ENCODE results near the gene JAK1.
A peak's percentile ranks its signal among the peaks of the same experiment; 100 is the strongest.

Gene JAK1

DNA sequence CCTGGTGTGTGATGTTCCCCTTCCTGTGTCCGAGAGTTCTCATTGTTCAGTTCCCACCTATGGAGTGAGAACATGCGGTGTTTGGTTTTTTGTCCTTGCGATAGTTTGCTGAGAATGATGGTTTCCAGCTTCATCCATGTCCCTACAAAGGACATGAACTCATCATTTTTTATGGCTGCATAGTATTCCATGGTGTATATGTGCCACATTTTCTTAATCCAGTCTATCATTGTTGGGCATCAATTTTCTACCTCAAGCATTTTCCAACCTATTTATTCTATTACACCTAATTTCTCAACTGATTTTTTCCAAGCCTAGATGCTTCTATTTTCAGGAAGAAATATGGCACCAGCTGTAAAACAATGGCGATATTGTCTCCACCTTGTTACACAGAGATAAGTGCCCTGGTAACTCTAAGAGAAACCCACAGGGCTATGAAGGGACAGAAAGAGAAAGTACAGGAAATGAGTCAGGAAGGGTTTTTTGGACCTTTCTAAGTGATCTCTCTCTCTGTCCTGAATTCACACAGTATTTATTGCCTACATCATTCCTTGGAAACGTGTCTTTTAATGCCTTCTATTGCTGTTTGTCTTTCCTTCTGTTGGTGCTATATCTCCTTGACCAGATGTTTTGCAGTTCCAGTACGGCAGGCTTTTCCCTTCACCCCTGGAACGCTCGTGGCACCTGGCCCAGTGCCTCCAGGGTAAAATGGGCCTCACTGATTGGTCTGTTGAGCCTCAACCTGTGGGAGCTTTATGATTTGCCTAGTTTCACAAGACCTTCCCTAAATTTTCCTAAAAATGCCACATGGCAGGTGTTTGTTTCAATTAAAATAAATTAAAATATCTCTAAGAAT, 14.6 kb upstream of the JAK1 start:
- DNase-seq (ENCODE audit: low spot score): no peak

DNA sequence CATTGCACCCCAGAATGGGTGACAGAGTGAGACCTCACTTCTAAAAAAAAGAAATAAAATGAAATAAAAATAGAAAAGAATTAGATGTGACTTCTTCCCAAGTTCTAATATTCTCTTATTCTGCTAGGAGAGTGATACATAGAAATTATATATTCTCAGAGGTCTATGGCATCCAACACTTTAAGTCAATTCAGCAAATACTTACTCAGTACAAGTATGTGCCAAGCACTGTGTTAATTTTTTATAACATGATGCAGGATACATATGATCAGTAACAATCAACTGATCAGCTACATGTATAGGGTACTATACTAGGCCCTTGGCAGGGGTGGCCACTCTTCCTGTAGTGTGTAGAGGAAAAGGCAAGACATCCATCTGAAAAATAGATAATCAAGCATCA, 13.0 kb upstream of the JAK1 start:
- DNase-seq (ENCODE audit: low spot score): no peak

DNA sequence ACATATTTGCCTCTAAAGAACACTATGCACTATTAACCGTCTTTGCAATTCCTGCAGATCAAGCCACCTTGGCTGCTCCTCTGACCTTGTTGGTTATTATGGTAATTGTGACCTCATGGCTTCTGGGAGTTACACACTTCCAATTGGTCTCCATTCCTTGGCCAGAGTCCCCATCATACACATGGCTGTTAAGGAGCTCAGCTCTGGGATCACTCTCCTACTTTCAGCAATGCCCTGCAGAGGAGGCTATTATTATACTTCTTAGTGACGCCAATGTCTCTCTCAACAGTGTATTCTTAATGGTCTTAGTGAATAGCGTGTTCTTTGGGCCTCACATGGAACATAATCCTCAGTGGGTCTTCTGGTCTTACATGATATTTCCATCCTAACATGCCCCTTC, 10.0 kb upstream of the JAK1 start:
- DNase-seq (ENCODE audit: low spot score): no peak

DNA sequence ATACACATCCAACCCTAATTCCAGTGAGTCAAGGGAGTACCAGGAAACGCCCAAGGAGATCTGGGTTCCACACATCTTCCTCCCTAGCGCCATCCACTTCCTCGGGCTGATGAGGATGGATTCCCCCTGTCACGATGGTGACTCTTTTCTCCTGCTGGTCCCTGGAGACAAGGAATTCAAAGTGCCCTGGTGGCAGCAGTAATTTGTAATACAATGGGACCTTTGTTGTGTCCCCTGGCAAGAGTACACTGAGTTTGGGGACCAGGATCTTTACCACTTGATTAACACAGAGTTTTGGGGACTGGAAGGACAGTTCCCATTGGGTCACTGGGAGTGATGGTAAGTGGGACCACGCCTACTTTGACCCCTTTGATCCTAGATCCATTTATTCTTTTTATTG, 9.4 kb upstream of the JAK1 start:
- DNase-seq (ENCODE audit: low spot score): no peak

DNA sequence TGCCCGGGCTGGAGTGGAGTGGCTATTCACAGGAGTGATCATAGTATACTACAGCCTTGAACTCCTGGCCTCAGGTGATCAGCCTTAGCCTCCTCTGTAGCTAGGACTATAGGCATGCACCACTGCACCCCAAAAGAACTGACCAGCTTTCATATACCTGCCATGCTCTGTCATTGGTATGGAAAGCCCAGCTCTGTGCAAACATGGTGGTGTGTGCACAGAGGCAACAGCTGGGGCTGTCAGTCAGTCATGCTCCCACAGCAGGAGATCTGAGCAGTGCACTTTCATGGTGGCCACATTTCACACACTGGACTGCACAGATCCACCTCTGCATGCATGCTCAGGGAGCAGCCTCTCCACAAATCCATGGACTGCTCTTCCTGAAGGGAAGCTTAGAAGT, 8.8 kb upstream of the JAK1 start:
- no peak for DNase-seq (ENCODE audit: low spot score)

DNA sequence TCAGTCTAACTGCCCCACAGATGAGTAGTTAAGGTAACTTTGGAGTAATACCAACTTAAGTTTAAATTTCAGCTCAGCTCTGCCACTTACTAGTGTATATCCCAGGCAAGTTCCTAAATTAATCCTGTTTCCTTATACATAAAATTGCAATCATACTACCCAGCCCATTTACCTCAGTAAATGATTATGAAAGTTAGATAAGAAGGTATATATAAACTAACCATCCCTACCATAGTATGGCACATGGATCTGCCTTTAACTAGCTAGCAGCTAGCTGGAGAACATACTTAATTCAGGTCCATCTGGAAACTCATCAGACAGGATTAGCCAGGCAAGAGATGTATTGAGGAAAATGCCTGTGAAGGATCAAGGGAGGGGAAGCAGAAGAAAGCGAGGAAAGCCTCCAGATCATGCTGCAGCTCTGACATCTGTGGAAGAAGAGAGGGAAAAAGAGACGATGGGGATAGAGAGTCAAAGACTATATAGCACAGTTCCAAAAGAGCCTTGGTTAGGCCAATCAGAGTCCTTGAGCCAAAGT, 8.0 kb upstream of the JAK1 start:
- no peak for DNase-seq (ENCODE audit: low spot score)

DNA sequence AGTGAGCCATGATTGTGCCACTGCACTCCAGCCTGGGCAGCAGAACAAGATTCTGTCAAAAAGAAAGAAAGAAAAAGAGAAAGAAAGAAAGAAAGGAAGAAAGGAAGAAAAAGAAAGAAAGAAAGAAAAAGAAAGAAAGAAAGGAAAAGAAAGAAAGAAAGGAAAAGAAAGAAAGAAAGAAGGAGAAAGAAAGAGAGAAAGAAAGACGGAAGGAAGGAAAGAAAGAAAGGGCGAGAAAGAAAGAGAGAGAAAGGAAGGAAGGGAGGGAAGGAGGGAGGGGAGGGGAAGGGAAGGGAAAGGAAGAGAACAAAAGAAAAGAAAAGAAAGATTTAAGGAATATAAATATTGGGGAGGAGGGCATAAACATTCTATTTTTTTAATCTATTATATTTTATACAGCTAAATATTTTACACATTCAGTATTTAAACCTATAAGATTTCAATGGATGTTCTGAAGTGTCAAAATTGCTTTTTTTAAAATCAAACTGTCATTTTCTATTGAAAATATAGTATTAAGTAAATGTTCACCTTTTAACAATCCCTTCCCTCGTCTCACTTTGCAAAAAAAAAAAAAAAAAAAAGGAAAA, 6.8 kb upstream of the JAK1 start:
- no peak for DNase-seq (ENCODE audit: low spot score)

DNA sequence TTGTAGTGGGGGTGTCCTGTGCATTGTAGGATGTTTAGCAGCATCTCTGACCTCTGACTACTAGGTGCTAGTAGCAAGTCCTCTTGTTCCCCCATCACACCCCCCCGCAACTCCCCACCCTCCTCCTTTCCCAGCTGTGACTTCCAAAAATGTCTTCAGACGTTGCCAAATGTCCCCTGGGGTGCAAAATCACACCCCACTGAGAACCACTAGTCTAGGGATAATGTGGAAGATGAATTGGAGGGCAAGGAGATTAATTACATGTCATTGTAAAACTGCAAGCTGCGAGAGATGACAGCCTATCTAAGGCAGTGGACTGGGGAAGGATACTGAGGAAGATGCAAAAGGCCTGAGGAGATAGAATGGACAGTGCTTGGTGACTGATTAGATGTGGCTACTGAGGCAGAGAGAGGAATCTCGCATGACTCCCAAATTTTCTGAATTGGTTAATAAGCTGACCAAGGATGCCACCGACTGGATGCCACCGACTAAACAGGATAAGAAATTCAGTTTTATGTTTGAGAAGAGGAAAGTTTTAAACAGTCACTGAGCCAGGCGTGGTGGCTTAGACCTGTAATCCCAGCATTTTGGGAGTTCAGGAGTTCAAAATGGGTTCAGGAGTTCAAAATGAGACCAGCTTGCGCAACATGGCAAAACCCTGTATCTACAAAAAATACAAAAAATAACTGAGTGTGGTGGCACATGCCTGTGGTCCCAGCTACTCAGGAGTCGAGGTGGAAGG, 3.1 kb upstream of the JAK1 start:
- no peak for DNase-seq (ENCODE audit: low spot score)

DNA sequence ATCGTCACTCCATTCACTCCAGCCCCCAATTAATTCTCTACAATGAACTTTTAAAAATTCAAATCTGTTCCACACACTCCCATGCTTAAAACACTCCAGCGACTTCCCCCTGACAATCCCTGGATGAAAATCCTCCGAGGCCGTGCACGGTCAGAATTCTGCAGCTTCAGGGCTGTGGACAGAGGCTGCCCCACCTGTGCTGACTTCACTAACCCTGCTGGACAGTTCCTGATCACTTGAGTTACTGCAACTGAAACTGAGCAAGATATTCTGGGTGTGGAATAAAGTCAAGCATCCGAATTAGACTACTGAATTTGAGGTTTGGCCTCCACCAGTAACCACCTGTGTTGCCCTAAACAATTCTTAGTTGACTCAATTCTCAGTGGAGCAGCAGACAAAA, 1.0 kb upstream of the JAK1 start:
- no peak for DNase-seq (ENCODE audit: low spot score)

DNA sequence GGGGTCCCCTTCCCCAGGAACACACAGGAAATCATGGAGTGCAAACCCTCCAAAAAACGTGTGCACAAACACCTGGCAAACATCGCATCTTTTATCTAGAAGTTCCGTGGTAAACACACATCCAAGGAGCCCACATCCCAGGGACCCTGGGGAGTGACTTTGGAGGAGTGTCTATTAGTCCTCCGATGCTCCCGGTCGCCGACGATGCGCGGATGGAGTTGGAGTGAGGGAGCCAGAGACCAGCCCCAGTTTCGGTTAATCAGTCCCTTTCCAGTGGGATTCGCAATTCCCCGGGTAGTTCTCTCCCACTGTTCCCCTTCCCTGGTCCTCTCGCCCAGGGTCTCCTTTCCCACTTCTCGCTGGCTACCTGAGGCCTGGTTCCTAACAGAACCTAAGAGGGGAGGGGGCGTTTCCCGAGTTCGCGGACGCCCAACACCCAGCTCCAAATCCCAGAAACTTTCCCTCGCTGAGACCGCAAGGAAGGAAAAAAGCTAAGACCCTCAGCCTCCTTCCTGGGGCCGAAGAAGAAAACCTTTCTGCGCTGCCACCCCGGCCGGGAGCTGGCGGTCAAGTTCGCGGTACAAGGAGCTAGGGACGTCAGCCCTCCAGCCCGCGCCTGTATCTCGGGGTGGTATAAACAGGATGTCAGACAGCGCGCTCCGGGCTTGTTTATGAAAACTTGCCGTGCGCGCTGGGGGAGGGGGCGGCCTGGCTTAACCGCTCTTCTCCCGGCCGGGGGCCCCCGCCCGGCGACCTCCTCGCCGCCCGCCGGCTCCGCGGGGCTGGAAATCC, 787 bp downstream of the JAK1 start:
- peak; percentile 70 for DNase-seq (ENCODE audit: low spot score)

DNA sequence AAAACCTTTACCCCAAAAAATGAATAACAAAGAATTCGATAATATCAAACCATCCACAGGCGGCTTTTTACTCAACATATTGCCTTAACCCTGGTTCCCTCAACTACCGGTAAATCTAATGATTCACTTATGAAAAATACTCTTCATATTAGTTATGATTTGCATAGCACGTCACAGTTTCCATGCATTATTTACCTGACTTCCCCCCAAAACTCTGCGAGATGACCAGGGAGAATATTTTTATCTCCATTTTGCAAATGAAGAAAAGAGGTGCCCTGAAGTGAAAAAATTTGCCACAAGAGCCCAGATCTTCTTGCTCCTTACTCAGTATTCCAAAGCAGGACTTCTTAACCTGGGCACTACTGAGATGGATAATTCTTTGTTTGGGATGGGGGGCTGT, 2.9 kb downstream of the JAK1 start:
- DNase-seq (ENCODE audit: low spot score): no peak

DNA sequence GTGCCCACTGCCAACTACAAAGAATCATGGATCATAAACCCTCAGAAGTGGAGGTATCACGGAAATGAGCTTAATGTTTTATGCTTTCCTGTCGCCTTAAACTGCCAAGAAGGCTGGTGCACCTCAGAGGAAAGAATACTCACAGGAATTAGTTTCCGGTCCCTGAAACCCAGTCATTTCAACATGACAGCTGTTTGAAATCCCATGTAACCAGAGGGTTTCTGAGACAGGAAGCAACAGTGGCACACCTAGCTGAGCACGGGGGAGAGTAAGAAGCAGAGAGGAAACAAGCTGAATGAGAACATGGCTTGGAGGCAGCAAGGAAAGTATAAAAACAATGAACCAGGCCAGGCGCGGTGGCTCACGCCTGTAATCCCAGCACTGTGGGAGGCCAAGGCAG, 3.9 kb downstream of the JAK1 start:
- DNase-seq (ENCODE audit: low spot score): peak; percentile 37

DNA sequence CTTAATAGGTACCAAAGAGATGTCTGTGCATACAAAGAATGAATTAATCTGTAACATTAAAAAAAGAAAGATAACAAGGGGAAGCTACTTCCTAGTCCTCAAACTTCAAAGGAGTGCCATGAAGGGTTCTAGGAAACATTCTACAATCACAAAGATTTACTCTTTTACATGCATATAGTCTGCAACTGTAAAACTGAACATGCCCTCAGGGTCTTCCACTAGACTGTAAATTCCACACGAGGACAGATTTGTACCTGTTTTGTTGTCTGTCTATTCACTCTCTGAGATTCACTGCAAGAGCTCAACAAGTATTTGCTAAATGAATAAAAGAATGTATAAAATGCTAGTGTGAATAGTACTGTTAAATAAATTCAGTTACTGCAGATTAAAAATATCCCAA, 4.4 kb downstream of the JAK1 start:
- no peak for DNase-seq (ENCODE audit: low spot score)

DNA sequence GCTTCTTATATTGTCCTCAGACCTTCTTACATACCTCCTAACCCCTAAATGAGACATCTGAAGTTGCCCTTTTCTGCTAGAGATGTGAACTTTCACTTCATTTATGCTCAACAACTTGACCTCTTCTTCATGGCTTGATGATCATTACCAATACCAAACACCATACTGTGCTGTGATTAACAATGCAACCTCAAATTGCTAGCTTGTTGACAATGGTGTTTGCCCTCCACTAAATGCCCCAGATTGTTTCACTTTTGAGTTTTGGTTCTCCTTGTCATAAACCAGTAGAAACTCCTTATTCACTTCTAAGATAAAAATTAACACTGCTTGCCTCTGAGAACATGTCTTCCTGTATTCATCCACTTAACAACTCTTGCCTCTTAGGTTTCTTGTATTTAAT, 5.6 kb downstream of the JAK1 start:
- peak; percentile 28 for DNase-seq (ENCODE audit: low spot score)

DNA sequence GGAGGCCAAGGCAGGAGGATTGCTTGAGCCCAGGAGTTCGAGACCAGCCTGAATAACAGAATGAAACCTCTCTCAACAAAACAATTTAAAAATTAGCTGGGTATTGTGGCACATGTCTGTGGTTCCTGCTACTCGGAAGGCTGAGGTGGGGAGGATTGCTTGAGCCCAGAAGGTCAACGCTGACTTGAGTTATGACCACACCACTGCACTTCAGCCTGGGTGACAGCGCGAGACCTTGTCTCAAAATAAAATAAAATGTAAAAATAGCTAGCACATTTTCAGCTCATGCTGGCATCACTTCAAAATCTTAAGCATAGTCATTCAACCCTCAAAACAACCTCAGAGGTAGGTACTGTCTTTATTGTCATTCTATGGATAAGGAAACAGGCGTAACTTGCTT, 6.4 kb downstream of the JAK1 start:
- no peak for DNase-seq (ENCODE audit: low spot score)

DNA sequence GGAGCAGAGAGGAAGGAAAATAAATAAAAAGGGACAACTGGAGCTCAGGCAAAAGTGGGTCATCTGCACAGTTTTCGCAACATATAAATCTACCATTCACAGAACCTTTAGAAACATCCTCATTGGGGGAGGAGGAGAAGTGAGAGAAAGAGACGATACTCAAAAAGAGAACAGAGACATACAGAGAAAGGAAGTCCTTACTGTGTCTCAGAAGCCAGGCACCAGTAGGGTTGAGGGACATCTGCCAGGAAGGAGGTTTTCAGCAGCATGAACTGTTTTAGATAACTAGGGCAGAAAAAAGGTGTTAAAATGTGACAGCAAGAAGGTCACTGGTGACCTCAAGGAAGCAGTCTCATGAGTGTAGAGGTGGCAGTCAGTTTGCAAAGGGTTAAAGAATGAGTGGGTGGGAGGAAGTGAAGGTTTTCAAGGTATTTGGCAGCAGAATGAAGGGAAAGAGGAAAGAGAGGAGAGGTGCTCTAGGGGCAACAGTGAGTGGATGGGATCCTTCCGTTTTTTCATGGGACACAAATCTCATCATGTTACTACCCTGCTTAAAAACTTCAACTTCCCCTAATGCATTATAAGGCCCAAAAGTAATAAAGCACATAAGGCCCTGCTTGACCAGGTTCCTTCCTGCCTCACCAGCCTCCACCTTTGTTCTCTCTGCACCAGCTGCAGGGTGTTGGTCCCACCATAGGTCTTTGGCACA, 9.5 kb downstream of the JAK1 start:
- DNase-seq (ENCODE audit: low spot score): peak; percentile 30

DNA sequence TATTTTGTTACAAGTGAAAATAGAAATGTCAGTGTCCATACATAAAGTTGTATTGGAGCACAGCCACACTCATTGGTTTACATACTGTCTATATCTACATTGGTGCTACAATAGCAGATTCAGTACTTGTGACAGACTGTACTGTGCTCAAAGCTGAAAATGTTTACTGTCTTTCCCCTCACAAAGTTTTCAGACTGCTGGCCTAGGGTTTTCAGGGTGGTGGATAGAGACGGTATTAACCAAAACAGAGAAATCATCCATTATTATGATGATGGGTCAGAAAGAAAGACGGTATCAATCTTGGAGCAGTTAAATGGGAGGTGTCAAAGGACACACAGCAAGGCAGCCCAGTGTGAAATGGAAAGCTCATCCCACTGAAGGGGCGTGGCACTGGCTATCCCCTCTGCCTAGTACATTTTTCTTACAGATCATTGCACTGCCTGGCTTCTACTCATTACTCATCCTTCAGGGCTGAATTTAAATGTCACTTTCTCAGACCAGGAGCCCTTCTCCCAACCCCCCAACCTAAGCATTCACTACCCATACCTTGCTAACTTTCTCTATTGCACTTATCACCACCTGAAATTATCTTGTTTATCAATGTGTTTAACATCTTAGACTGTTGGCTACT, 10.2 kb downstream of the JAK1 start:
- DNase-seq (ENCODE audit: low spot score): no peak

DNA sequence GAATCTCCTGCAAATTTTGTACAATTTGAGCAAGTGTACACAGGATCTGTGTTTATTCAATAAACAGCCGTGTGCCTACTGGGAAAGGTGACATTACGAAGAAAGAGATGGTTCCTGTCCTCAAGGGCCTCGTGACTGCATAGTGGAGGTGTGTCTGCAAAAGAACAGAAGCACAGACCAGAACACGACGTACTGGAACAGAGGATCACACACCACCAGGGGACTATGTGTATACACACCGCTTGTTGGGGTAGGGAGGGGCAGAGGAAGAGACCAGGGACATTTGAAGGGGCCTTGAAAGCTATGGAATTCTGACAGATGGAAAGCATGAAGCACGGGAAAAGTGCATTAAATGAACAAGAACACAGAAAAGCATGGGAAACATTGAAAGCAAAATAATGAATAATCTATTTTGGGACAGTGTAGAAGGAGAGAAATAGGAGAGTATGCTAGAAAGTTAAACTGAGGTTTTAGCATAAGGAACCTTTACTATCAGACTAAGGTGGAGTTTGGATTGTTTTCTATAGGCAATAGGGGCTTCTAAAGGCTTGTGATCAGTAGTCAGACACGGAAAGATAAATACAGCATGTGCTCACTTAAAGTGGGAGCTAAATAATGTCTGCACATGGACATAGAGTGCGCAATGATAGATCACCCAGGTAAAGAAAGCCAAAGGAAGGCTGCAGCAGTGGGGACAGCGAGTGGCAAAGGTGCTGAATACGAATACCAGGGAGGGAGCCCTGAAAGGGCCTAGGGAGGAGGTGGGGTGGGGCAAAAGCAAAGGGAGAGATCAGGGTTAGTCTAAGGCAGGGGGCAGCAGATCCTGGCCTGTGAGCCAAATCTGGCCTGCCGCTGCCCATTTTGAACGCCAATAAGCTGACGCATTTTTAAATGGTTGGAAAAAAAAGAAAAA, 11.0 kb downstream of the JAK1 start:
- no peak for DNase-seq (ENCODE audit: low spot score)

DNA sequence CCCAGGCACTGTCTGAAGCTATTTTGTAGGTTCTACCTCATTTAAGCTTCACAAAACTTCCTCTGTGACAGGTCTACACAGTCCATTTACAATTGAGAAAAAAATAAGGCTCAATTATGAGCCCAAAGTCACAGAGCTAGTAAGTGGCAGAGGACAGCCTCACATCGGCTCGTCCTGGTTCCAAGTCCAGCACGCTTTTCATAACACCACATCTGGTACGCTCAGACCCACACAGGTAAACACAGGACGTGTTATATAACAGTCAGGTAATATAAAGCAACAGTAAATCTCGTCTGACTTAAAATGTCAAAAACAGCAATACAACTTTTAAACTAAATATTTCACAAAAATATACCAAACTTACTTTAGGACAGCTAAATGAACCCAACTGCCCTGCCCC, 13.1 kb downstream of the JAK1 start:
- DNase-seq (ENCODE audit: low spot score): no peak

DNA sequence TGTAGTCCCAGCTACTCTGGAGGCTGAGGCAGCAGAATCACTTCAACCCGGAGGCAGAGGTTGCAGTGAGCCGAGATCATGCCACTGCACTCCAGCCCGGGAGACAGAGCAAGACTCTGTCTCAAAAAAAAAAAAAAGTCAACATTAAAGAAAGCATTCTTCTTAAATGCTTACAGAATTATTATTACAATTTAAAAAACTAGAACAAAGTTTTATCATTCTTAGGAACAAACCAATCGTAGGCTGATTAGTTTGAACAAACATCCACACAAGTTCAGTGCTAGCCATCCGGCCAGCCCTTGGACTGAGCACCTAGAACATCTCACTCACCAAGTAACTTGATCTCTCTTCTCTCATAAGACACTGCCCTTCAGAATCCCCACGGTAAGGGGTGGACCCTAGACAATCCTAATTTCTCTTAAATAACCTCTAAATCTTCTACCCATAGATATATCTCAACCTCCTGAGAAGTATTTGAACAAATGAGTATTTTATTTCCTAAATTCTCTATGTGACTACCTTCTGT, 16.0 kb downstream of the JAK1 start:
- no peak for DNase-seq (ENCODE audit: low spot score)

Measured in CD4-positive, alpha-beta T cell treated with Interleukin-2 at 100 ng/mL for 4 hours (primary cell).